Epithelial cell of proximal tubule (primary cell): Measurements from ENCODE around the gene ORM1. TPM values are rescaled to one million over a fixed set of nuclear protein-coding genes. Genes with fewer than 3 reads are reported as not detected.

ENCODE experiments used
- DNase-seq: peaks from one replicate; pipeline ENCODE4 v3.0.0-alpha.2; 2011; ENCODE audit warnings: low read depth
- H3K4me3 ChIP-seq: 2 replicates; pipeline ENCODE4 v1.5.1; 2011; ENCODE audit warnings: low read depth, mild to moderate bottlenecking, low read length
- total RNA-seq: library from RNA; depleted of rRNA; stranded (reverse); fragments of >200 nt; gene quantifications from 2 replicates; pipeline ENCODE4 v1.2.3, GENCODE V29; 2015
- TF ChIP-seq, protein P1 (sequence below): conservative IDR thresholded peaks from 2 replicates; pipeline ENCODE4 v1.5.1; 2012; ENCODE audit warnings: low read depth, mild to moderate bottlenecking, low read length

ORM1 gene
- total RNA-seq, 1 donor from 2014 or later: not detected

DNA sequence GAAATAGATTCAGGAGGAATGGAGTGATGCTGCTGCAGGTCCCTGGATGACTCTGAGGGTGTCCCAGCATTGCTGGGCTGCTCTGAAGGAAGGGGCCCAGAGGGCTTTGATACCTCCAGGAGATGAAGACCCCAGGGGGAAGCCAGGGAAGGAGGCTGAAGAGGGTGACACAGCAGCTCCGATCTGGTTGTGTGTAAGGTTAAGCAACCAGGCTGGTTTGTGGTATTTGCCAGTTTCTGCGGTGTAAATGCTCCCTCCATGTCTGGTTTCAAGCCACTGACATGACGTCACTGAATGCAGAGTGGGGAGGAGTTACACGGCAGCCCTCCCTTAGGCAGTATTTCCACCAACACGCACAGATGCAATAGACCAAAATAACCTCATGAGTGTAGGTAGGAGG, 40.0 kb upstream of the ORM1 start:
- TF ChIP-seq, protein P1, sequence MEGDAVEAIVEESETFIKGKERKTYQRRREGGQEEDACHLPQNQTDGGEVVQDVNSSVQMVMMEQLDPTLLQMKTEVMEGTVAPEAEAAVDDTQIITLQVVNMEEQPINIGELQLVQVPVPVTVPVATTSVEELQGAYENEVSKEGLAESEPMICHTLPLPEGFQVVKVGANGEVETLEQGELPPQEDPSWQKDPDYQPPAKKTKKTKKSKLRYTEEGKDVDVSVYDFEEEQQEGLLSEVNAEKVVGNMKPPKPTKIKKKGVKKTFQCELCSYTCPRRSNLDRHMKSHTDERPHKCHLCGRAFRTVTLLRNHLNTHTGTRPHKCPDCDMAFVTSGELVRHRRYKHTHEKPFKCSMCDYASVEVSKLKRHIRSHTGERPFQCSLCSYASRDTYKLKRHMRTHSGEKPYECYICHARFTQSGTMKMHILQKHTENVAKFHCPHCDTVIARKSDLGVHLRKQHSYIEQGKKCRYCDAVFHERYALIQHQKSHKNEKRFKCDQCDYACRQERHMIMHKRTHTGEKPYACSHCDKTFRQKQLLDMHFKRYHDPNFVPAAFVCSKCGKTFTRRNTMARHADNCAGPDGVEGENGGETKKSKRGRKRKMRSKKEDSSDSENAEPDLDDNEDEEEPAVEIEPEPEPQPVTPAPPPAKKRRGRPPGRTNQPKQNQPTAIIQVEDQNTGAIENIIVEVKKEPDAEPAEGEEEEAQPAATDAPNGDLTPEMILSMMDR: no peak
- no peak for DNase-seq
- no peak overlapping the region for H3K4me3 ChIP-seq

DNA sequence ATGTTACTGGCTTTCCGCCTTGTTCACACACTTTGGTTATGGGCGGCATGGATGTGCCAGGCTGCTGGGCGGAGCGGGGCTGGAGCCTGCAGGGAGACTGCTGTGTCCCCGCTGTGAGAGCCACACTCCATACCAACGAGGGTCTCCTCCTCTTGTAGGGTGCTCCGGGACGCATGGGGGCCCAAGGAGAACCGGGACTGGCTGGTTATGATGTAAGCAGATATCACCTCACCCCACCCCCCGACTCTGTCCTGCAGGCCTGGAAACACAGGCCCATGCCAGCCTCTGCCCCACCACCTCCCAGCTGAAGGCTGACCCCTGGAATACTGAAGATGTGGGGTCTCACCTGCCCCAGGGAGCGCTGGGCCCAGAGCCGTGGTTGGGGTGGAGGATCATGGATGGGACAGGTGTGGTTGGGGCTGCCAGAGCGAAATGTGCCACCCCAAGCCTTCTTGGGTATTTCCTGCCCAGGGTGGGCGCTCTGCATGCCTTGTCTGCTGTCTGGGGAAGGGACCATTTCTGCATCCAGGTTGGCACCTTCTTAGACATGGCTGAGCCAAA, 39.3 kb upstream of the ORM1 start:
- H3K4me3 ChIP-seq: no peak overlapping the region
- TF ChIP-seq, protein P1: no peak
- DNase-seq: no peak

DNA sequence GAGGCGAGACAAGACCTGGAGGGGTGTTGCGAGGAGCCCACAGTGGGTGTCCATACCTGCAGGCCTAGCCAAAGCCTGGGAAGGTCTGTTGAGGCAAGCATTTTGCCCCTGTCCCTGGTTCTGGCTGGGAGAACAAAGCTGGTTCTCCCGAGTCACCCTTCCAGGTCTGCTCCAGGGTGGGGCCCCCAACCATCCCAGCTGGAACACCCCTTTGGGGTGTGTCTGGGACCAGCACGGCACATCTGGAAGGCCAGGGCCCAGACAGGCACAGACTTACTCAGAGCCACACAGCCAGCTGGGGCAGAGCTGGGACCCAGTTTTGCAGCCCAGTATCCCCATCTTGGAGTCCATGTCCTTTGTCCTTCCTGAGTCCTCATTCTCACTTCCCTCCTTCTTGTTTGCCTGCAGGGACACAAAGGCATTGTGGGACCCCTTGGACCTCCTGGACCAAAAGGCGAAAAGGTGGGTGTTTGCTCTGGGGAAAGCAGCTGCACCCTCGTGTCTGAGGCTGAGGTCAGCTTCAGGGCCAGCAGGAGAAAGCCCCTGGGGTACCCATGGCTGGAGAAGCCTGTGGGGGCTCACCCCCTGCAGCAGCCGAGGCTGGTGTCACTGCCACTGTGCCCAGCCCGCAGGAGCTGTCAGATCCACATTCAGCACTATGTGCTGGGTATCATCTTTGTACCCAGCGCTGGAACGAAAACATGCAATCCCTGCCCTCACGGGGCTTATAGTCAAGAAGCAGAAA, 38.4 kb upstream of the ORM1 start:
- TF ChIP-seq, protein P1: no peak
- no peak overlapping the region for H3K4me3 ChIP-seq
- no peak for DNase-seq

DNA sequence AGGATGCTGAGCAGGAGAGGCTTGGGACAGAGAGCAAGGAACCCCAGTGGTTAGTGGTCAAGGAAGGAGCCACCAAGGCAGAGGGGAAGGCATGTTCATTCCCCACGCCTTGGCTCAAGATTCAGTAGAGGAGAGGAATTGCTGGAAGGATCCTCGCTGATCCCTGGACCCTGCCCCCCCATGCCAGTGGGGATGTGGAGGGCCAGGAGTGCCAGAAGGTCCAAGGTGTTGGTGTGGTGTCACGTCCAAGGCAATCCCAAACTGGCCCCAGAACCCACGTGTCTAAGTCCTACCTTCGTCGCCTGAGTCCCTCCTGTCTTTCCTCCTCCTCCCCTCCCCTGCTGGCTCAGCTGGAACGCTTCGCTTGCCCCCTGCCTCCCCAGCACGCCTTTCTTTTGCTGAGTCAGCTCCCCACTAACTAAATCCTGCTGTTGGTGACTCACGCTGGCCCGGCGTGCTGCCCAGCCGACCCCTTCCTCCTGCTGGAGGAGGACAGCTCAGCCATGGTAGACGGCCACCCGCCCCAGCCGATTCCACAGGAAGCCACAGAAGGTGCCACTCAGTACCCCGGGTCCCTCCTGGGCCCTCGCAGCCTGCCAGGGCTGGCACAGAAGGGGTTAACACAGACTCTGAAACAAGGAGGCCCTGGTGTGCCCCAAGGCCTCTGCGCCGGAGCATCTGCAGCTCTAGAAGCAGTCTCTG, 37.6 kb upstream of the ORM1 start:
- TF ChIP-seq, protein P1: no peak
- DNase-seq: no peak
- H3K4me3 ChIP-seq: no peak overlapping the region

DNA sequence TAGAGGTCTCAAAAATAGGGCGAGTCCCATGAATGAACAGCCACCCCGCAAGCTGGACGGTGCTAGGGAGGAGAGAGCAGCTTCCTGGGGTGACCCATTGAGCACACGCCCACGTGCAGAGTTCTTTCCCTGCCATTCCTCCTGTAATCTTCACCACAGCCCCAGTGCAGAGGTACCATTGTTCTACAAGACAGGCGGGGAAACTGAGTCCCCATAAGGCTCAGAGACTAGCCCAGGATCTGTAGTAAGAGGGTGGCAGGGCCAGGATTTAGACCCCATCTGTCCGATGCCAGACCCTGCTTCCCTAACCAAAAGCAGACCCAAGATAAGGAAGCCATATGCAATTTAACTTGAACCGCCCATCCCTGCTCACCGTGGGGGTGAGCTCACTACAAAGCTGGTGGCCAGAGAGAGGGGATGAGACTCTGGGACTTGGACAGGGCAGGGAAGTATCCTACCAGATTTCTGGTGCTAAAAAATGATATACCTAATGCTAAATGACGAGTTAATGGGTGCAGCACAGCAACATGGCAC, 36.7 kb upstream of the ORM1 start:
- H3K4me3 ChIP-seq: no peak overlapping the region
- DNase-seq: no peak
- TF ChIP-seq, protein P1: no peak

DNA sequence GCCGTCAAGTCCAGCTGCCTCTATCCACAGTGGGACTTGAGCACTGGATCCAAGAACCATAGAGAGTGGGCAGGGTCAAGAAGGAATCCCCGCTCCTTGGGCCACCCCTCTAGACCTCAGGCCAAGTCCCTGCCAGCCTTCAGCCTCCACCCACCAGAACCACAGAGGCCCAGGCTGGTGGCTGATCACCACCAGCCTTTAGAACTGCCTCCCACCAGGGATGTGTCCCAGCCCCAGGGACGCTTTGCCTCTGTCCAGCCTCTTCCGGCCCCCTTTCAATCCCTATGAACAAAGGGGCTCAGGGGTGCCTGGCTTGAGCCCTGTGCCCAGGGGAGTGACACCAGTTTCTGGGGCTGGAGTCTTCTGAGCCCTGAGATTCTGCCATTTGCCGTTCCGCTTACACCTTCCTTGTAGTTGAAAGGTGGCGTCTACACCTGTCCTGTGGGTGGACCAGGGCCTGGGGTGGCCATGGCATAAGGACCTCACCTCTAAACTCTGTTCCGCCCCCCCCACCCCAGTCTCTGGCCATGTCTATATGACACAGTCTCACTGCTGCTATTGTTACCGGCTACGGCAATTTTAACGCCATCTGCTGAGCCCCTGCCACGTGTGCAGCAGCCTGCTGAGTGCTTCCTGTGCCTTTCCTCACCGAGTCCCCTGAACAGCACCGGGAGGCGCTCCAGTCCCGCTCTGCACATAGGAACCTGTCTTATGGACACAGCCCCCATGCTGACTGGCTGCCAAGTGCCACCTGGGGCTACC, 35.7 kb upstream of the ORM1 start:
- TF ChIP-seq, protein P1: no peak
- no peak overlapping the region for H3K4me3 ChIP-seq
- no peak for DNase-seq
